ENCODE results near the gene CASP12. TPM values are rescaled to one million over a fixed set of nuclear protein-coding genes. Genes with fewer than 3 reads are reported as not detected.

Gene CASP12
- total RNA-seq, 2 donors from 2014 or later, result not detected

DNA sequence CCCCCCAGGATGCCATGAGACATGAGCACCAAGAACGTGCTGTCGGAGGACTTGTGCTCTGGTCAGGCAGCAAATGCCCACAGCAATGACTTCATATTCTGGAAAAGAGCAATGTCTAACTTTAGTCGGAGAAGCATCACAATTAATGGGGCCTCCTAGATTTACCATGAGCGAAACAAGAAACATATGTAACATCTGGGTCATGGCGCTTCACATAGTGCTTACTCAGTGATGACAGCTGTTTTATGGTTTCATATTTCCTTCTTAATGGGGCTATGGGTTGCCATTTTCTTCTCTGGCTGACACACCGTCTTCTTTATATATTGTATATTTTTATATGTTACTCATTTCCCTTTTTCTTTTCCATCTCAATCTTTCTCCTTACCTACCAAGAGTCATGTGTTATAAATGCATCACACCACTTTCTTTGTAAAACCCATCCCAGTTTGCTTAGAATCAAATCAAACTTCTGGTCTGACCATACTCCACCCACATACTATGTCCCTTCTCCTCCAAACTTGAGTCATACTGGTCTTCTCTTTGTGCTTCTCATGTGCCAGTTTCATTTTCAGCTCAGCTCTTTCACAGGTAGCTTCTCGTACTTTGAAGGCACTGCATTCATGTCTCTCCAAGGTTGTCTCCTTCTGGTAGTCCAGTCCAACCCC, 9.4 kb upstream of the CASP12 start:
- peak overlapping the region; percentile 63 for H3K4me3 Mint-ChIP-seq
- peaks cover 15% of the 10 kb centered on the region for H3K4me1 Mint-ChIP-seq
- peaks cover 28% of the 10 kb centered on the region for H3K36me3 Mint-ChIP-seq (ENCODE audit: low read depth)
- H3K27me3 Mint-ChIP-seq, result no peaks in the 10 kb centered on the region
- no peaks in the 10 kb centered on the region for H3K9me3 Mint-ChIP-seq
- peak overlapping the region; percentile 12 for H3K27ac Mint-ChIP-seq
- peak; percentile 92 for ATAC-seq (replicated peaks)

DNA sequence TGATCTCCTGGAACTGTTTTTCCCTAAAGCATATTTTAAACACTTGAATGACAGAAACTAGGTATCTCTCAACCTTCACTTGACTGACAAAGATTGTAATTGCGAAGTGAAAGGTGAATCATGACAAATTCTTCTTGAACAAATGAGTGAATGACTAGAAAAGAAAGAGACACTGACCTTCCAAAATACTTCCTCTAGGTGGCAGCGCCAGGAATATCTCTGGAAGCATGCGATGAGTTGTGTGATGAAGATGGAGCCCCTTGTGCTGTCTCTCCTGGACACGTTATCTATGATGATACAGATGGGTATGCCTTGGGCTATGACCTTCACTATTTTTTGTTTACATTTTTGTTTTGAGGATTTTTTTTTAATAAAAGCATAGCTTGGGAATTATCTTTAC, 7.0 kb upstream of the CASP12 start:
- no peak for ATAC-seq (replicated peaks)
- Mint-ChIP-seq H3K27me3 (no peaks in the 10 kb centered on the region), H3K27ac (no peak overlapping the region), H3K9me3 (no peaks in the 10 kb centered on the region), H3K36me3 (ENCODE audit: low read depth) (peaks cover 28% of the 10 kb centered on the region), H3K4me3 (no peak overlapping the region), H3K4me1 (peaks cover 20% of the 10 kb centered on the region)

DNA sequence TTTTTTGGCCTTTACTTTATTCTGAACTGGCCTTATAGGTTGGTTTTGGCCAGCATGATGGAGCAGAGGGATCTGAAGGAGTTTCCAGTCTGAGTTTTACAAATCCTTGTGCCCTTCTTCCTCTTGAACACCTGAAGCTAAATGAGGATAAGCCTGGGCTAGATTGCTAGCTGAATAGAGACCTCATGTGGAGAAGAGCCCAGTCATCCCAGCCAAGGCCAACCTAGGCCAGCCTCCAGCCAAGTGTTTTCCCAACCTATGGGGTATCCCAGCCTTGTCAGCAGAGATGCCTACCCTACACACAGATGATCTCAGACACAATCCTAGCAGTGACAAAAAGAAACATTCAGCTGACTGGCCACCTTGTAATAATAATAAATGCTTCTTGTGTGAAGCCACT, 966 bp upstream of the CASP12 start:
- peaks cover 12% of the 10 kb centered on the region for H3K36me3 Mint-ChIP-seq (ENCODE audit: low read depth)
- H3K4me1 Mint-ChIP-seq, result peaks cover 5% of the 10 kb centered on the region
- H3K4me3 Mint-ChIP-seq, result peak overlapping the region; percentile 81
- H3K27me3 Mint-ChIP-seq, result no peaks in the 10 kb centered on the region
- H3K27ac Mint-ChIP-seq, result no peak overlapping the region
- ATAC-seq (replicated peaks), result no peak
- H3K9me3 Mint-ChIP-seq, result no peaks in the 10 kb centered on the region

DNA sequence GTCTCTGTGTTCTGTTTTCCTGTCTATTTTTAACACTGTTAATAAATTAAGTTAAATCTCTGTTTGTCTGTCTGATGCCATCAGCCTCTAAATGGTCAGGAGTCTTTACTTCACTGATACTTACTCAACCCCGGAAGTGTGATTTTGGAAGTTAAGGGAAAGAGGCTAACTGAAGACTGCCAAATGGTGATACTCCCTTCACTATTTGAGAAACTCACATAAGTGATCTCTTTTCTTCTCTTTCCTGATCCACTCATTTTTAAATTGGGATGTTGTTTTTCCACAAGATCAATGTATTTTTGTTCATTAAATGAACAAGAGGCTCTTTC, 389 bp upstream of the CASP12 start:
- H3K9me3 Mint-ChIP-seq, result no peaks in the 10 kb centered on the region
- H3K27me3 Mint-ChIP-seq, result no peaks in the 10 kb centered on the region
- peaks cover 5% of the 10 kb centered on the region for H3K4me1 Mint-ChIP-seq
- ATAC-seq (replicated peaks), result no peak
- H3K36me3 Mint-ChIP-seq (ENCODE audit: low read depth), result peaks cover 8% of the 10 kb centered on the region
- H3K4me3 Mint-ChIP-seq, result peak overlapping the region; percentile 81
- H3K27ac Mint-ChIP-seq, result peak overlapping the region; percentile 78

DNA sequence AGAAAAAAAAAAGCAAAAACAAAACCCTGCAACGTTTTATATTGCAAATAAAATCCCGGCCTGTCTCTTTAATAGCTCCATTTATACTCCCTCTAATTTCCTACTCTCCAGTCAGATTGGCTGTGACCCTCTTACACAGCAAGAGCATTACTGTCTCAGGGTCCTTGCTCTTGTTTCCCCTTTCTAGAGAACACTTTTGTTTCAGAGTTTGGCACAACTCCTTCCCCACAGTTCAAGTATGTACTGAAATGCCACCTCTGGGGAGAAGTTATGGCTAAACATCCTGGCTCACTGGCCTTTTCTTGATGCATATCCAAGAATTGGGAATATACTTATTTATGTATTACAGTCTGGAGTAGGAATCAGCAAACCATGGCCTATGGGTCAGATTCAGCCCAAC, 2.6 kb downstream of the CASP12 start:
- ATAC-seq (replicated peaks), result no peak
- Mint-ChIP-seq H3K4me1 (no peaks in the 10 kb centered on the region), H3K36me3 (ENCODE audit: low read depth) (no peaks in the 10 kb centered on the region), H3K27ac (no peak overlapping the region), H3K4me3 (no peak overlapping the region), H3K9me3 (no peaks in the 10 kb centered on the region), H3K27me3 (no peaks in the 10 kb centered on the region)

DNA sequence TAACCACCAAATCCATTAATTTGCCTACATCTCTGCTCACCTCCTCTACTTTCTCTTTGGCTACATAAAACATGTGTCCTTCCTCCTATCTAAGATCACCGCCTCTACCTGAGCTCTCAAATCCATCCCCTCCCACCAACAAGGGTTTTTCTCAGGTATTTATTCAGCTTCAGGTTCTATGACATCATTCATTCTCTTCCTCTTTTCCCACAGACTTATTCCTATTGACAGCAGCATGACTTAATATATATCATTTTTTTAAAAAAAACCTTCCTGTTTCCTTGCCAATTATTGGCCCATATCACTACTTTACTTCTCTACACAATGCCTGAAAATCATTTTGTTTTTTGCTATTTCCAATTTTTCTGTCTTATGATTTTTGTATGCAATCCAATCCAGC, 4.4 kb downstream of the CASP12 start:
- no peak for ATAC-seq (replicated peaks)
- peaks cover 2% of the 10 kb centered on the region for H3K4me1 Mint-ChIP-seq
- H3K36me3 Mint-ChIP-seq (ENCODE audit: low read depth), result no peaks in the 10 kb centered on the region
- H3K27me3 Mint-ChIP-seq, result no peaks in the 10 kb centered on the region
- no peak overlapping the region for H3K27ac Mint-ChIP-seq
- H3K4me3 Mint-ChIP-seq, result no peak overlapping the region
- H3K9me3 Mint-ChIP-seq, result no peaks in the 10 kb centered on the region

DNA sequence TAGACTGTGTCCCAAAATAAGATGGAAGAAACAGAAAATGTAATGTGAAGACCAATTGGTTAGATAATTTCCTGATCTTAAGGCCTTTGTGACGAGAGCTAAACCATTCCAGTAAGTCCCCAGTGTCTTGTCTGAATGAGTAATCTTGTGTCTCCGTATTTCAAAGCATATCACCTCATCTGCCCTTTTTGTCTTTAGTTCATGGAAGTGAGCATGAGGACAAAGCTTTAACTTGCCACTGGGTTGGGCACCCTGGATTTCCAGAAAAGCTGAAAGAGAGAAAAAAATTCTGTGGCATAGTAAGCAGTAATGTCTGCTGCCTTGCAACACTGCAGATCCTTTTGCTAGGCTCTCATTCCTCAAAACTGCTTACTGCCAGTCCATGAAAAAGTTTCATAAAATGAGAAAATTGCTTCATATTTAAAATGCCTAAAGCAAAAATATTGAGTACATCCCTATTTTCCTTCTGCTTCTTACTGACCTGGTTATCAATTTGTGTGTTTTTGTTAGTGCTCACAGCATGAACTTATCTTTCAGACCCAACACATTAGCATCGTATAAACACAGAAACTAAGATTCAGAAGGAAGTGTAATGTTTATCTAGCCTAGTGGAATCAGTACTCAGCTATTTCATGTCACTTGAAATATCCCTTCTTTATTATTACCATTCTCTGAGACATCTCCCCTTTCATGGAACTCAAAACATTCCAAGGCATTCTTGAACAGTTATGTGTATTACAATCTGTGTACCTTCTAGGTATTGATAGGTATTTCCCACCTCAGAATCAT, 5.3 kb downstream of the CASP12 start:
- H3K27me3 Mint-ChIP-seq, result no peaks in the 10 kb centered on the region
- no peak overlapping the region for H3K4me3 Mint-ChIP-seq
- H3K4me1 Mint-ChIP-seq, result peaks cover 5% of the 10 kb centered on the region
- H3K9me3 Mint-ChIP-seq, result no peaks in the 10 kb centered on the region
- ATAC-seq (replicated peaks), result no peak
- no peaks in the 10 kb centered on the region for H3K36me3 Mint-ChIP-seq (ENCODE audit: low read depth)
- no peak overlapping the region for H3K27ac Mint-ChIP-seq

DNA sequence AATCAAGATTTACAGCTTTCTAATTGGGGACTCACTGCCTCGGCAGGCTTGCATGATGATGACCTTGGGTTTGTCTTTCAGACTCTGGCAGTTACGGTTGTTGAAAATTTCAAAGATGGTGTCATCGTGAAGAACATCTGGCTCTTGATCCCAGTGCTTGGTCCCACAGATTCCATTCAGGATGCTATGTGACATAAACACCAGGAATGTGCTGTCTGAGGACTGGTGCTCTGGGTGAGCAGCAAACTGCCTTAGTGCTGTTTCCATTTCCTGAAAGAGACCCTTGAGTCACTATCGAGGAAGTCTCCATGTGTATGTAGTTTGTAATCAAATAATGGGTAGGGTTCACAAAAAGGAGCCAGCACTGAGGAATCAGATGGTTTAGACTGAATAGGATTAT, 7.1 kb downstream of the CASP12 start:
- no peaks in the 10 kb centered on the region for H3K27me3 Mint-ChIP-seq
- ATAC-seq (replicated peaks), result no peak
- peaks cover 5% of the 10 kb centered on the region for H3K4me1 Mint-ChIP-seq
- H3K9me3 Mint-ChIP-seq, result no peaks in the 10 kb centered on the region
- no peak overlapping the region for H3K27ac Mint-ChIP-seq
- H3K36me3 Mint-ChIP-seq (ENCODE audit: low read depth), result no peaks in the 10 kb centered on the region
- H3K4me3 Mint-ChIP-seq, result no peak overlapping the region

DNA sequence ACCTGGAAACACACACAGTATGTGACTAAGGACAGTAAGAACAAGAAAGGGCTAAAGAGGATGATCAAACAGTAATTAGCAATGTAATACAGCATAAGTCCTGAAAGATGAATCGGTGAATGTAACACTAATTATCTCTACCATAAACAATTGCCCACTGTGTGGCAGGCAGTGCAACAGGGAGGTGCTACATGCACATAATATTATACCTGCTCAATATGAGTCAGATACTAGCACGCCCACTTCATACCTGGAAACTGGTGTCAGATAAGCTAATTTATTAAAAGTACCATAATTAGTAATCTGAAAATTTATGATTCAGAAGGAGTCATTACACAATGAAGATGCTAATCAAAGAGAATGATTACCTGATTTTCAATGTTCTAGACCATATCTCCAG, 14.9 kb downstream of the CASP12 start:
- ATAC-seq (replicated peaks), result peak; percentile 47
- H3K36me3 Mint-ChIP-seq (ENCODE audit: low read depth), result no peaks in the 10 kb centered on the region
- no peak overlapping the region for H3K4me3 Mint-ChIP-seq
- no peak overlapping the region for H3K27ac Mint-ChIP-seq
- H3K4me1 Mint-ChIP-seq, result peaks cover 4% of the 10 kb centered on the region
- H3K27me3 Mint-ChIP-seq, result no peaks in the 10 kb centered on the region
- H3K9me3 Mint-ChIP-seq, result peaks cover 4% of the 10 kb centered on the region

DNA sequence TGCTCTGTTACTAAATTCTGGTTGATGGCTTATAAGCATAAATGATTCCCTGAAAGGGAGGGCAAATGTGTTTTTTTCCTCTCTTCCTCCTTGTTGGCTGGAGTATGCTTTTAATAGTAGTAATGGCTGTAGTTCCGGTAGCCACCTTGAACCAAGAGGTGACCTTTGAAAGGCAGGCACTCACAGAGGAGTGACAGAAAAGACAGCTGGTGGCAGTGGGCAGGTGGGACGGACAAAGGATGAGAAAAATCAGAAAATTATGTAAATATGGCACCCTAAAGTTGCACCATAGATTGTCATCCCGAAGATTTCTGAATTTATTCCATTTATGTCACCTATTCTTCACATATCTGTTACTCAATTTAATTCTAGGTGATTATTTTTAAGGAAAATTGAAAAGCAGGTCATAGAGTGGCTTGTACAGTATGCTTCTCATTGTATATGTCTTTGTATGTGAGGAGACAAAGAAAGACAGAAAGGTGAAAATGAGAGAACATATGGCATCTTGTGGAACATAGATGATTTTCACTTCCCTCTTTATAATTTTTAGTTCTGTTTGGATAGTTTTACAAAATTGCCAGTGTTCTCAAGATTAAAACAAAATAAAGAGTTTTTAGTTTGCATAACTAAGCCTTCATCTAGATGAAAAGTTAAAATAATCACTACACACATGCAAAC, 17.0 kb downstream of the CASP12 start:
- ATAC-seq (replicated peaks), result no peak
- Mint-ChIP-seq H3K9me3 (peaks cover 4% of the 10 kb centered on the region), H3K27me3 (no peaks in the 10 kb centered on the region), H3K4me1 (peaks cover 23% of the 10 kb centered on the region), H3K27ac (no peak overlapping the region), H3K36me3 (ENCODE audit: low read depth) (no peaks in the 10 kb centered on the region), H3K4me3 (no peak overlapping the region)

DNA sequence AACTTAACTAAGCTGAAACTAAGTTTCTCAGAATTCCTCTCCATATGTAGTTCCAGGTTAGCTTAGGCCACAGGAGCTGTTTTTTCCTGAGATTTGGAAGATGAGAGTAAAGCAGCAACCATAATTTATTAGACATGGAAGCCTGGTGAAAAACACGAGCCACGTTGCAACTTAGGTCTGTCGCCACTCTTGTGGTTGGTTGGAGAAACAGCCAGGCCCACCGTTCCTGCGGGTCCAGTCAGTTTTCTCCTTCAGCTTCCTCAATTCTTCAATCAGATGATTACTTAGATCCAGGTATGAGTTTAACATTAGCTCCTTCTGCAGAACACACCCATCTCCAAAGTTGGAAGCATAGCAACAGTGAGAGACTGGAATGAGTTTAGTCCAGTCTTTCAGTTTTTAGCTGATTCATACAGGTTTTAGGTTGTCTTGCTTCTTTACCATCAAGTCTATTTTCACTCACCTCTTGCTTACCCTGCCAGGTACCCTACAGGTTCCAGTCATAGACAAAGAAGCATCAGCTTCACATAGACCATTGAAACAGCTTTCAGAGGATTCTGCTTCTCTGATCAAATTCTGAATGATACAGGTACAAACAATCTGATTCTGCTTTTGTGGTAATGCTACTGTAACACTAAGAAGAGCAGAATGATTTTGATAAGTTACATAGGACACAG, 18.6 kb downstream of the CASP12 start:
- Mint-ChIP-seq H3K27ac (no peak overlapping the region), H3K9me3 (peaks cover 4% of the 10 kb centered on the region), H3K27me3 (no peaks in the 10 kb centered on the region), H3K4me3 (no peak overlapping the region), H3K4me1 (peaks cover 24% of the 10 kb centered on the region), H3K36me3 (ENCODE audit: low read depth) (no peaks in the 10 kb centered on the region)
- peak; percentile 50 for ATAC-seq (replicated peaks)

DNA sequence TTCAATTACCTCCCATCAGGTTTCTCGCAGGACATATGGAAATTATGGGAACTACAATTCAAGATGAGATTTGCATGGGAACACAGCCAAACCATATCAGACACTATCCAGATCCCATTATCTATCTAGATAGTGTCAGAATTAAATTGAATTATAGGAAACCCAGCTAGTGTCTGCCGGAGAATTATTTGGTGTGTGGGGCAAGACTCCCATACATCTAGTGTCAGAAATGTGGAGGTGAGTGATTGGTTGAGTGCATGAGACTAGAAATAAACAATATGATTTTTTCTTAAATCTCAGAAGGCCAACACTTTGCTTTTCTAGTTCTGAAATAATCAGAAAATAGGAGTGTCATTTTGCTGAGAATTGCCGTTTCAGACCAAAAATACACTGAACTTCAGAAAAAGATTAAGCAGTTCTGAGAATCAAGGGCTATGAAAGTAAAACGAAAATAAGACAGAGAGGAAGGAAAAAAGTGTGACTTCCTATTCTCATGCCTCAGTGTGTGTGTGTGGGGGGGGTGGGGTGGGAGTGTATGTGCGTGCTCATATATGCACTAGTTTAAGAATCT, 21.3 kb downstream of the CASP12 start:
- Mint-ChIP-seq H3K27ac (peak overlapping the region; percentile 65), H3K9me3 (peaks cover 4% of the 10 kb centered on the region), H3K4me3 (peak overlapping the region; percentile 67), H3K4me1 (peaks cover 19% of the 10 kb centered on the region), H3K27me3 (no peaks in the 10 kb centered on the region), H3K36me3 (ENCODE audit: low read depth) (no peaks in the 10 kb centered on the region)
- peak; percentile 72 for ATAC-seq (replicated peaks)

DNA sequence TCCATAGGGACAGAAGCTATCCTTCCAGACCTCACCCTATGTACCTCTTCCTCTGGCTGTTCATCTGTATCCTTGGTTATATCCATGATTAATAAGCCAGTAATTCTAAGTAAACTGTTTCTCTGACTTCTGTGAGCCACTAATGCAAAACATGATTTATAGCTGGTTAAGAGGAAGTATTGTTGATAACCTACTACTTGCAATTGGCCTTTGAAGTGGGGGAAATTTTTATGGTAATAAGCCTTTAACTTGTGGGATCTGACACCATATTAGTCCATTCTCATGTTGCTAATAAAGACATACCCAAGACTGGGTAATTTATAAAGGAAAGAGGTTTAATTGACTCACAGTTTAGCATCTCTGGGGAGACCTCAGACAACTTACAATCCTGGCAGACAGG, 21.9 kb downstream of the CASP12 start:
- Mint-ChIP-seq H3K27me3 (no peaks in the 10 kb centered on the region), H3K4me3 (peak overlapping the region; percentile 67), H3K36me3 (ENCODE audit: low read depth) (no peaks in the 10 kb centered on the region), H3K9me3 (peaks cover 4% of the 10 kb centered on the region), H3K27ac (peak overlapping the region; percentile 65), H3K4me1 (peaks cover 19% of the 10 kb centered on the region)
- peak; percentile 43 for ATAC-seq (replicated peaks)

DNA sequence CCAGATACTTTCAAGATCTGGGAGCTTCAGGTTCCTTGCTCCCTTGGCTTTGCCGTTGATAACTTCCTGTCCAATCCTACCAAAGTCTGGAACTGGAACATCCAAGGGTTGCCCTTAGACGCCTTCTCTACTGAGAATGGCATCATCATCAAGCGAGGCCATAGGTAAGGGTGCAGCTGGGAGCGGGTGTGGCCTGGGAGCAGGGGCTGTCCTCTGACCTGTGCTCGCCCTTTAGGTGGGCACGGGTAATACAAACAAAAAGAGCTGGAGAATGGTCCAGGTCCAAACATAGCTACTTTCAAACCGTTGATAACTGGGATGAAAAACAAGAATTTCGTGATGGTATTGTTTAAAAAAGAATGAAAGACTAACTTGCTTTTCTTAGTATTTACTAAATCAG, 25.0 kb downstream of the CASP12 start:
- H3K9me3 Mint-ChIP-seq, result no peaks in the 10 kb centered on the region
- H3K4me1 Mint-ChIP-seq, result peaks cover 19% of the 10 kb centered on the region
- no peak overlapping the region for H3K4me3 Mint-ChIP-seq
- no peaks in the 10 kb centered on the region for H3K36me3 Mint-ChIP-seq (ENCODE audit: low read depth)
- no peak for ATAC-seq (replicated peaks)
- H3K27me3 Mint-ChIP-seq, result no peaks in the 10 kb centered on the region
- H3K27ac Mint-ChIP-seq, result no peak overlapping the region

Measured in activated T-helper 17 cell treated with anti-CD3 and anti-CD28 coated beads, Interleukin-2, amount 50 U/mL, for 72 hours (primary cell).